ENCODE measurements around the gene C6orf47.

The C6orf47 gene

DNA sequence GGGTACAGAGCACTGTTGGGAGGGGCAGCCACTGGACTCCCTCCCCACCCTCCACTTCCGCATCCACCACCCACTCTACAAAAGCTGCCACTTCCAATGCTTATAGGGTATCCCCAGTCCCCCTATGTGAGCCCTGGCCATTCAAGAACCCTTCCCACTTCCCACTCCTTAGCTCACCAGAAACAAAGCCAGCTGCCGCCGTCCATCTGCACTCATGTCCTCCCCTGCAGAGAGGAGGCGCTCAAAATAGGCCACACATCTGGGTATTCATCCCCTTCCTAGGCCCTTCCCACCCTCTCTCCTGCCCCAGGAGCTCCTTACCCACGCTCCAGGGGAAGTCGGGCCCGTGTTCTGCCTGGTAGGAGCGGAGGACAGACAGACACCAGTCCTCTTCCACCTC, 26.7 kb upstream of the C6orf47 start:
- DNase-seq = no peak

DNA sequence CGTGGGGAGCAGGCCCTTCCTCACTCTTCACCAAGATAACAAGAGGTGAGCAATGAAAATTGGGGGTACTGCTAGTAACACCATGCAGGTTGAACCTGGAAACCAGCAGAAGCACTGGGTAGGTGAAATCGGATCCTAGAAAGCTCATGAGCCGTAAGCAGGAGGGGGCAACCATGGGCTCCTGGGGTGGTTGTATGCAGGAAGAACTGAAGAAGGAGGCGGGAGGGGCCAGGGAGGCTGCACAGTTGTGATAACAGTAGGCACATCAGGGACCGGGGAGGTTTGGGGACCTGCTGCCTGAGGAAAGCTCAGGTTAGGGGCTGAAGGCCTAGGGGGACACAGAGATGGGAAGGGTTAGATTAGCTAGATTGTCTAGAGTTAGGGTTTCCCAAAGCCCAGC, 25.9 kb upstream of the C6orf47 start:
- no peak for DNase-seq

DNA sequence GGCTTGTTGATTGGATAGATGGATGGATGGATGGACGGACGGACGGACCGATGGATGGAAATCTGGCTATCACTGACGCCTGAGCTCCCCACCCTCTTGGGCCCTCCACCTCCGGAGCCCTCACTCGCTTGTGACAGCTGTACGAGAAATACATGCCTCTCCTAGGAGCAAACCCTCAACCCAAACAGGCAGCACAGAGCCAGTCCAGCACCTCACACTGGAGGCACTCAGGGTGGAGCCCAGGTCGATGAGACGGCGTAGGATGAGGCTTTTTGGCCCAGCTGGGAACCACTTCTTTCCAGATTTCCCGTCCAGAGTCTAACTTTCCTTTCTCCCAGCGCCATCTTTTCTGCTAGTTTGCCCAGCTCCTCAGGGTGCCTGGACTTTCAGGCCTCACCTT, 23.0 kb upstream of the C6orf47 start:
- no peak for DNase-seq

DNA sequence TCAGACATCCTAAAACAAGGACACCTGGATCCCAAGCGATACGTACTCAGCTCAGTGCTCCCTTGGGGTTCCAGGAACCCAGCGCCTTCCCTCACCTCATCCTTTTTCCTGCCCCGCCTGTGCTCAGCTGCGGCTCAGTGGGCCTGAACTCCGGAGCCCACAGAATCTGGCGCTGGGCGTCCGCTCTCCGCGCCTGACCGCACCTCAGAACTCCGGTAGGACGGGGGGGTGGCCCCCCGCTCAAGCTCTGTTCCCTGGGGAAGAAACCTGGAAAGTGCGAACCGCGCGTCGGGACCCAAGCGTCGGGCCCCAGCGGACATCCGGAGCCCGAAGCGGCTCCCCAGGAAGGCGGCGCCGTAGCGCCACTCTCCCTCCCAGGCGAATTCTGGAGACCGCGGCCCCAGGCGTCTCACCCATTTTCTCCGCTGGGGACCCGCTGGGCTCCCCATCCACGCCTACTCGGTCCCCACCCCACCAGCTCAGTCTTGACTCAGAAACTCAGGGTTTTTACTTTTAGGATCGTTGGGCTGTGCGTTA, 20.6 kb upstream of the C6orf47 start:
- DNase-seq = no peak

DNA sequence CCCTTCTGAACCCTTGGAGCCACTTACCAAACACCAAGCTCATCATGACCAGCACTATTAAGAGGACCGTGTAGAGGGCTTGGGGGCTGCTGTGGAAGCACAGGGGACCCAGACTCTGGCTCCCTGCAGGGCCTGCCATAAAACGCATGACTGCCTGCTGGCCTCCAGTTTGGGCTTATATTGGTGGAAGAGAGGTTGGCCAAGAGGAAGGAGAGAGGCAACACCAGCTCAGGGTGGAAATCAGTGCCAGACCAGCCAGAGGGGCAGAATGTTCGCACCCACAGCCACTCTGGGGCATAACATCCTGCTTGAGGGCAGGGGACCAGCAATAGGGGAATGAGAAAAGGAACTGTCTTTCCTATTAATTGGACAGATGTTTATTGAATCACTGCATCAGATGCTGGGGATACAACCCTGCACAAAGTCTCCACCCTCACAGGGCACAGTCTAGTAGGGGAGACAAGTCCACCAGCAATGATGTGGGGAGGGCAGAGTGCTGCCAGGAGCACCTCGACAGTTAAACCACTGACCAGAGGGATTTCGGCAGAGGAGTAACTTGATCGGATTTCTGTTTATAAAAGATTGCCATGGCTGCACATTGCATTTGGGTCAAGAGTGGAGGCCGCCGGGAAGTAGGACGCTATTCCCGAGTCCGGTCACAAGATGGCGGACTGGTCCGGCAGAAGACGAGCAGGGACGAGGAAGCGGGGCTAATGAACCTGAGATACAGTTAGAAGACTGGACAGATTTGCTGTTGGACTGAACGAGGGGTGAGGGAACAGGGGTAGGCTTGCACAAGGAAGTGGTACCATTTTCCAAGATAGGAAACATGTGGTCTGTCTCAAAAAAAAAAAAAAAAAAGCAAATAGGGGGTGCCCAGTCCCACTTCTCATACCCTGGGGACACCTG, 19.9 kb upstream of the C6orf47 start, which contains the start of gene LY6G5C:
LY6G5C (minus strand) TSS at position 842 of the 909 bp plus-strand sequence; CDS start at position 148, 694 bp downstream.
- peak; percentile 68 for DNase-seq

DNA sequence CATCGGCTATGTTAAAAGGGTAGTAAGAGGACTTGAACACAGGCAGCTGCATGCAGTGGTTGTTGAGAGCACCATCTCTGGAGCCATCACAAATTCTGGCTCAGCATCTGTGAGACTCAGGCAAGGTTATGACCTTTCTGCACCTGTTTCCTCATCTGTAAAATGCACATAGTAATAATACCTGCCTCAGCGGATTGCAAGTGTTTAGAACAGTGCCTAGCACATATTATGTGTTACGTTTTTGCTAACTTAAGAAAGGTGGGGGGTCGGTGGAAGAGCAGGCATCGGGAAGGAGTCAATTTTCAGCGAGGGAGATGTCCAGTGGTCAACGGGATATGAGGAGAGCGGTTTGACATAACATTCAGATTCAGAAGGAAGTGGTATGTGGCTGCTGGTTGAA, 17.4 kb upstream of the C6orf47 start:
- no peak for DNase-seq

DNA sequence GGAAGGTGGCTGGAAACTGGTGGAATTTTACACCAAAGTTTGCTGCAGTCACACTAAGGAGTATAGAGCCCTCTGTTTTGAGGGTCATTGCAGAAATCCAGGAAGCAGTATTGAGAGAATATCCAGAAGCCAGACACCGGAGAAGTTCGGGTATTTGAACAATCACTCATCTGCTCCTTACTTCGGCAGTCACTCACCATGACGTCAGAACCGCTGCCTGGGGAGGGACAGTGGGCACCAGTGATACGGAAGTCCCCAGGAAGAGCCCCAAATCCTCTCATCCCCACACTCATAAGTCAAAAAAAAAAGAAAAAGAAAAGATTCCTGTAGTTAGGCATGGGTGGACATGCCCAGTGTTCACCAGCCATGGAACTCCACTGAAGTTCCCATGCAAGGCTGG, 16.3 kb upstream of the C6orf47 start:
- no peak for DNase-seq

DNA sequence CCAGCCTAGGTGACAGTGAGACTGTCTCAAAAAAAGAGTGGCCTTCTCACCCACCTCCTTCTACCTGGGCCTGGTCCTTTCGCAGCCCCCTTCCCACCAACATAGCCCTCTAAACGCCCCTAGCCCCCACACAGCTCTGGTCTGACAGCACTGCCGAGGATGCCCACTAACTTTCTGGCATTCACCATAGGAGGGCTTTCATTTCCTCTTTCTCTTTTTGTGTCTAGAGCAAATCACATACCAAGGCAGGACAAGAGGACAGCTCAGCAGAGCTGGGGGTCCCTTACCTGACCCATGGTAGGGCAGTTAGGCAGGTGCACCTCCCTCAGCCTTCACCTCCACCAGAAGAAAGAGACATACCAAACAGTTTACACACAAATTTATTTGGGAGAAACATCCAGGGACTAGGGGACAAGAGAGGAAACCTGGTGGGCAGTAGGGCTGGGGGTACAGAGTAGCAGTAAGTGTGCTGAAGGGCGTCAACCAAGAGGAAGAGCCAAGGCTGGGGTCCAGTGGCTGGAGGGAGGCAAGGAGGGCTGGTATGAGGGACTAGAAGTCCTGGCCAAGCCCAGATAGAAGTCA, 15.8 kb upstream of the C6orf47 start:
- DNase-seq = no peak

DNA sequence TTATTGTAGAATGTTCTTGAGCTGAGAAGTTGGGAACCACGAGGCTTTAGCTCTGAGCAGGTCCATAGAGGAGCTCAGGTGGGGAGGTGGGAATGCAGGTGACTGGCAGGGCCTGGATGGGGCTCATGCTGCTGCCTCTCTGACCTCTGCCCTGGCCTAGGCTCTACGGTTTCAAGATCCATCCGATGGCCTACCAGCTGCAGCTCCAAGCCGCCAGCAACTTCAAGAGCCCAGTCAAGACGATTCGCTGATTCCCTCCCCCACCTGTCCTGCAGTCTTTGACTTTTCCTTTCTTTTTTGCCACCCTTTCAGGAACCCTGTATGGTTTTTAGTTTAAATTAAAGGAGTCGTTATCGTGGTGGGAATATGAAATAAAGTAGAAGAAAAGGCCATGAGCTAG, 9.1 kb upstream of the C6orf47 start, which contains the start of gene LY6G5B:
LY6G5B (plus strand) TSS at position 301 of the 400 bp plus-strand sequence. CDS start 975 bp downstream, outside the sequence.
- DNase-seq = no peak

DNA sequence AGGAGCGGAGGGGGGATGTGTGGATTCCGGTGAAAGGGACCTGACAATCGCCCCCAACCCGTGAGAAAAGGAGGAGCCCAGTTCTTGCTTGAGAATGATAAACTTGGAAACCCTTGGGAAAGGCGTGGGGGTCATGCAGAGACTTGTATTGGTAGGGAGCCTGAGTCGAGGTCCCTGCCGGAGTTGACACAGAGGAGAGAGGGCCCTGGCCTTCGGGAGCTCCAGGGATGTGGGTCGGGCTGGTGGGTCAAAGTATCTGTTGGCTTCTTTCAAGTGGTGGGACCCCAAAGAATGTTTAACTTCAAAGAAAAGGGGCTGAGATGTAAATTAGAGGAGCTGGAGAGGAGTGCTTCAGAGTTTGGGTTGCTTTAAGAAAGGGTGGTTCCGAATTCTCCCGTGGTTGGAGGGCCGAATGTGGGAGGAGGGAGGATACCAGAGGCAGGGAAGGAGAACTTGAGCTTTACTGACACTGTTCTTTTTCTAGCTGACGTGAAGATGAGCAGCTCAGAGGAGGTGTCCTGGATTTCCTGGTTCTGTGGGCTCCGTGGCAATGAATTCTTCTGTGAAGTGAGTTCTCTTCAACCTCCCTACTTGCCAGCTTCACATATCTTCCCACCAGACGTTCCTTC, 5.9 kb upstream of the C6orf47 start:
- DNase-seq = no peak

DNA sequence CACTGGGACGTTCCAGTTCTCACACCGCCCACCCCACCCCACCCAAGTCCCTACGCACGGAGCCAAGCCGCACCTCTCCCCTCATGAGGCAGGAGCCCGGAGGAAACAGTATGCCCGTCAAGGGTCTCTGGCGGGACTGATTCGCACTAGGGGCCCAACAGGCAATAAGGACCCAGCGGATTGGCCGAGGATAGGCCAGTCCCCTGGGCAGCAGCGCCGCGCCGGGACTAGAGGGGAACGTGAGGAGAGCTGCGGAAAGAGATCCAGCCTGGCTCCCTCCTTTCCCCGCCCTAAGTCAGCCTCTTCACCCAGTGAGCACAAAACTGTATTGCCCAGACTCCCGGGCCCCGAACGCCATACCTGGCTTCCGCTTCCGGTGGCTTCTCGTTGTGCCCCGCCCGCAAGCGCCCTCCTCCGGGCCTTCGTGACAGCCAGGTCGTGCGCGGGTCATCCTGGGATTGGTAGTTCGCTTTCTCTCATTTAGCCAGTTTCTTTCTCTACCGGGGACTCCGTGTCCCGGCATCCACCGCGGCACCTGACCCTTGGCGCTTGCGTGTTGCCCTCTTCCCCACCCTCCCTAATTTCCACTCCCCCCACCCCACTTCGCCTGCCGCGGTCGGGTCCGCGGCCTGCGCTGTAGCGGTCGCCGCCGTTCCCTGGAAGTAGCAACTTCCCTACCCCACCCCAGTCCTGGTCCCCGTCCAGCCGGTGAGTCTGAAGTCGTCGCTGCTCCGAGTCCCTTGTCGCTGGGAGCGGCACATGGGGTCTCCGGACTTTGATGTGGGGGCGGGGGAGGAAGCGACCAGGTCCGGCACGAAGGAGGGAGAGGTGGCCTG, 5.1 kb upstream of the C6orf47 start, which contains the start of gene CSNK2B:
CSNK2B (plus strand) TSS at position 580 of the 836 bp plus-strand sequence. CDS start 752 bp downstream, outside the sequence.
- peak; percentile 98 for DNase-seq

DNA sequence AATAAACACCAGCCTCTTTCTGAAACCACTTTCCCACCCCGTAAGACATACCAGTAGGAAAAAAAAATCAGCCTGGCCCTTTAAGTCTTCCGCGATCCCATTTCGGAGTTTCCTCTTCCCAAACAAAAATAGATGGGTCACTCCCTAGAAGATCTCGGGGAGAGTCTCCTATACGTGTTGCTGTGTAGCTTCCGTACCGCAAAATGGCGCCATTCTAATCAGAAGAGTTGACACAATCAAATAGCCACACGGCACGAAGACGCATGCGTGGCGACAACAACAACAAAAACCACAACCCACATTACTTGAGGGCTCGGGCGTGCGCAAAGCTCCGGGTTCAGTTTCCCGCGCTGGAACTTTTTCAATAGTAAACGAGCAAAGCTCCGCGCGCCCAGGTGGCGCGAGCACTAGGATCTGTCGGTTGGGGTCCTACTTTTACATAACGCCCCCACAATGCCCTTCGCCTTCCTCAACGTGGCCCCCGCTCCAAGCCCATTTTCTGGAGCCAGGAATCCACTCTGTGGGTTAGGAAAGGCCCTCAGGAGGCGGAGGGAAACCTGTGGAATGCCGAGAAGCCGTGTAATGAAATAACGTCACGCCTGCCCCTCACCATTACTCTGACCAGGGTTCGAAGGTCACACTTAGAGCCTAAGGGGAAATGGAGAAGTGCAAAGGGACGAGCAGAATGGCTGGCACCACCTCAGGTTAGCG, 4.4 kb upstream of the C6orf47 start, which contains the start of gene GPANK1:
GPANK1 (minus strand) TSS at position 208 of the 711 bp plus-strand sequence. CDS start 519 bp downstream, outside the sequence.
- peak; percentile 90 for DNase-seq

DNA sequence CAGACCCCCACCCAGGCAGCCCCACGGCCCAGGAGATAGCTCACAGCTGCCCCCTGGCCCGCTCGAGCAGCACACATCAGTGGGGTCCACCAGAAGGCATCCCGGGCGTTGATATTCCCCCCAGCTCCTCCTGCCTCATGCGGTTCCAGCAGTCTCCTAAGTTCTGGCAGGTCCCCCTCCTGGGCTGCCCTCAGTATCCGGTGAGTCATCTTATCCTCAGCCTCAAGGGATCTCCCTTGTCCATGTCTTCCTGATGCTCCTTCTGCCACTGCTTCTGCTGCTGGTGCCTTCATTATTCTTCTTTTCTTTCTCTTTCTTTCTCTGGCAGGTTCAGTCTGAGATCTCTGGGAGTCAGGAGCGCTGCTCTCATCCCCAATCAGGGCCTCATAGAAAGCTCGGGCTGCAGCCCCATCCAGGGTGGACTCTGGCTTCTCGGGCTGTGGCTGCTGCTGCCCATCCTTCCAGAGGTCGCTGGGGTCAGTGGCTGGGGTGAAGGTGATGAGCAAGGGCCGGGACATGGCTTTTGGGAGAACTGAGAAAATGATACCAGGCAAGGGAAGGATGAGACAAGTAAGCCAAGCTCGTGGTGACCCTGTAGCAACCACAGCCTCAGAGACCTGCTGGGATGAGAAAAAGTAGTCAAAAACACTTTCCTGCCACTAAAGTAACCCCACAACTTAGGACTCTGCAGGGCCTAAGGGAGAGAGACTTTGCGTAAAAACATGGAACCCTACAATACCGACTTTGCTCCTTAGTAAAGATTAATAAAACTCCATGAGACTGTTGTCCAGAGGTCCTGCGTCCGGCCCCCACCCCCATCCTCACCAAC, 3.6 kb upstream of the C6orf47 start:
- no peak for DNase-seq

DNA sequence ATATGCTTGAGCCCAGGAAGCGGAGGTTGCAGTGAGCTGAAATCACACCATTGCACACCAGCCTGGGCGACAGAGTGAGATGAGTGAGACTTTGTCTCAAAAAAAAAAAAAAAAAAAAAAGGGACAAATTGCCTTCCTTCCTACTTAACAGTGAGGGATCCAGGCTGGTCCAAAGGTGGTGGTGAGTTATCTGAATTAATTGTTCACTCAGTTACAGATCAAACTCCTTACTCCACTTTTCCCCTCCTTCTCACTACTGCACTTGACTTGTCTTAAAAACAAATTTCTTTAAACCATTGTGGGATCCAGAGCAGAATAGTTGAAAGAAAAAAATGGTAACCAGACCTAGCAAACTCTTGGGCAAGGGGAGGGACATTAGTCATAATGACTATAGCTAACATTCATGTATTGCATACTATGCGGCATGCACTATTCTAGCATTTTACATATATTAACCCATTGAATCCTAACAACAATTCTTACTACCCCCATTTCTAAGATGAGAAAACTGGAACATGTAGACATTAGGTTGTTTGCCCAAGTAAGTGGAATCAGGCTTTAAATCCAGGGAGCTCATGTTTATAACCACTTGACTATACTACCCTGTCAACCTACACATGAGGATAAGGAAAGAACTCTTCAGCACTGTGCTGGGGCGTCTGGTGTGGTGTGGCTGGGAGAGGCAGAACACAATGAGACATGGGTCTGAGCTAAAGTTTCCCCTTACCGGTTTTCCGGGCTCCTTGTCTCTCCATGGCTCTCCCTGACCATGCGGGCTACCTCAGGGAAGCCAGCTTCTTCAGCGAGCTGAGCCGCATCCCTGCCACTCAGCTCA, 2.8 kb upstream of the C6orf47 start:
- DNase-seq = no peak

DNA sequence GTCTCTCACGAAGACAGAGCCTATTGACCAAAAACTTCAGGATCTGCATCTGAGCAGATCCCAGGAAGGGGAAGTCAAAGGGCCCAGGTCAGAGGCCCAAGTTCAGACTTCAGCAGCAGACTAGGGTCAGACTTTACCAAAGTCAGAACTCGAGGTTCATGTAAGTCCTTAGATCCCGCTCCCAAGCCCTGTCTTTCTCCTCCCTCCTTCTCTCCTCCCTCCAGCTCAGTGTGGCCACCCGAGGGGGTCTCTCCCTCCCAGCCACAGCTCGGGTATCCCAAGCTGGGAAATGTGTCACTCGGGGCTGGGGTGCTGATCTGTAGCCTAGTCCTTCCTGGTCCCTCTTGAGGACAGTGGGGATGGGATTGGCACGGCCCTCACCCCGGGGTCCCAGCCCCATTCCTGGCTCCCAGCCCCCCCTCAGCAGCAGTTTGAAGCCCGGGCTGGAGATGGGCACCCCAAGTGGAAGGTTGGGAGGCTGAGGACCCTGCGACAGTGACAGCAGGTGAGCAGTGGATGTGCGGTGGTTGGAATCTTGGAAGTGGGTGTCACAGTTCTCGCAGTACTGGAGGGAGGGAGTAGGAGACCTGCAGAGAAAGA, 1.6 kb upstream of the C6orf47 start:
- DNase-seq = no peak

DNA sequence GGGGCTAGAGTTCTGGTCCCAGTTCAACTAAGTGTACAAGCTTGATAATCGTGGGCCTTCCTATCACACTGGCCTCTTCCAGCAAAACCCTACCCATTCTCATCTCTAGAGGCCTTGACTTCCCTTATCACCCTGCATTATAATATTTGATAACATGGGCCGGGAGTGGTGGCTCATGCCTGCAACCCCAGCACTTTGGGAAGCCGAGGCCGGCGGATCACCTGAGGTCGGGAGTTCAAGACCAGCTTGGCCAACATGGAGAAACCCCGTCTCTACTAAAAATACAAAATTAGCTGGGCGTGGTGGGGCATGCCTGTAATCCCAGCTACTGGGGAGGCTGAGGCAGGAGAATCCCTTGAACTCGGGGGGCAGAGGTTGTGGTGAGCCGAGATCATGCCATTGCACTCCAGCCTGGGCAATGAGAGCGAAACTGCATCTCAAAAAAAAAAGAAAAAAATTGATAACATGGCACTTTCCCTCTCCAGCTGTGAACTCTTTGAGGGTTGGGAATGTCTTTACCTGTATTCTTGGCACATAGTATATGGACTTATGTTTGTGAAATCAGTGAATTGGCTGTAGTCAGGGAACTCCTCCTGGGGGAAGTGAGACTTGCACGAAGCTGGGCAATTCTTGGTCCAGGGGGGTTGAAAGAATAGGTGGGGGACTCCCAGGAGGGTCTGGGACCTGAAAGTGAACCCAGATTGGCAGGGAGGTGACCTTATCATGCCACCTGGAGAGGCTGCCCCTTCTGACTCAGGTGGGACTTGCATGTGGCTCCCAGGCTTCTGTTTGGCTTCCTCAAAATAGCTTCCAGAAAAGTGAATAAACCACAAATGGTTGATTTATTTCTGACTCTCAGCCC, 915 bp upstream of the C6orf47 start:
- no peak for DNase-seq

DNA sequence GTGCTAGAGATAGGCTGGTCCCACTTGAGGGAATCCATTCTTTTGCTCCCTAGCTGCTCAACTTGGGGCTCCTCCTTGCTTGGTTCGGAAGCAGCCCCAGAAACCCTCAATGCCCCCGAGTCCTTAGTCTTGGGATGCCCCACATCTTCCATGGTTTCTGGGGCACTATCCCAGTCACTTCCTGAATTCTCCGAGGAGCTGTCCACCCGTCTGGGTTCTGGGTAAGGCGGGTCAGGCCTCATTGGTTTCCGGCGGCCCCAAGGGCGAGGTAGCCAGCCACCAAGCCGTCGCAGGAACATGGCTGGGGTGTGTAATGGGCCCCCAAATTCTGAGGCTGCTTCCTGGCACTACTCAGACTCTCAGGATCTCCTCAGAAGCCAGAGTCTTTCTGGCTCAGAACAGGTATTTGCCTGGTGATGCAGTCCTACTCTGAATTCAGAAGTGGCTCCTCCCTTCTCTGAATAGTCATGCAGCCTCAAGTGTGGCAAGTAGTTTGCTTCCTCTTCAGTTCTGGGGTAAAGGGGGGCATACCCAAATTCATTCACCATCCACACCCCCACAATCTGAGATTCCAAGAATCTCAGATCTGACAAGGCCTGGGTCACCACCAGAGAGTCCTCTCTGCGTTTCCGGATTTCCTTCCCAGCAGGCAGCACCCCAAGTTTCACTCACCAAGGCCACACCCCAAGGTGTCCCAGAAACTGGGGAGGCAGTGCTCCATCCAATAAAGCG, 763 bp downstream of the C6orf47 start:
- DNase-seq = no peak
